Trophoblast cell (in vitro differentiated cells and primary cell): Measurements from ENCODE around the gene NELFB.

ENCODE experiments used
- DNase-seq, 2 donors: peaks; one replicate each; pipeline ENCODE4 v3.0.0-alpha.2; 2016
- H2AFZ ChIP-seq: 2 replicates; pipeline ENCODE4 v1.6.1; 2013; ENCODE audit warnings: low read length, moderate library complexity, mild to moderate bottlenecking; ENCODE audit not compliant: insufficient read depth, poor library complexity
- H2AK5ac ChIP-seq: 2 replicates; pipeline ENCODE4 v1.6.1; 2013; ENCODE audit warnings: mild to moderate bottlenecking, low read length
- H2BK120ac ChIP-seq: 2 replicates; pipeline ENCODE4 v1.6.1; 2013; ENCODE audit warnings: low read length, mild to moderate bottlenecking, moderate library complexity; ENCODE audit not compliant: insufficient read depth, poor library complexity
- H2BK12ac ChIP-seq: 2 replicates; pipeline ENCODE4 v1.6.1; 2013; ENCODE audit warnings: mild to moderate bottlenecking, low read length, moderate library complexity
- H2BK5ac ChIP-seq: 2 replicates; pipeline ENCODE4 v1.6.1; 2013; ENCODE audit warnings: low read length, low read depth, moderate library complexity, mild to moderate bottlenecking; ENCODE audit not compliant: poor library complexity
- H3K14ac ChIP-seq: 2 replicates; pipeline ENCODE4 v1.6.1; 2013; ENCODE audit warnings: mild to moderate bottlenecking, low read length
- H3K18ac ChIP-seq: 2 replicates; pipeline ENCODE4 v1.6.1; 2013; ENCODE audit warnings: mild to moderate bottlenecking, low read length
- H3K23ac ChIP-seq: 2 replicates; pipeline ENCODE4 v1.6.1; 2013; ENCODE audit warnings: low read length
- H3K27ac ChIP-seq: 2 replicates; pipeline ENCODE4 v1.5.1; 2013; ENCODE audit warnings: low read depth, mild to moderate bottlenecking, inconsistent platforms, low read length, moderate library complexity
- H3K27me3 ChIP-seq: 2 replicates; pipeline ENCODE4 v1.6.1; 2013; ENCODE audit warnings: inconsistent platforms, mild to moderate bottlenecking, low read length, moderate library complexity; ENCODE audit not compliant: insufficient read depth
- H3K36me3 ChIP-seq, 2 experiments: 1 replicate in 1 of 2; 2 replicates in 1 of 2; pipeline ENCODE4 v1.6.1; 2013; ENCODE audit warnings: low read length in 2 of 2, mild to moderate bottlenecking in 2 of 2, moderate library complexity in 1 of 2; ENCODE audit not compliant: insufficient read depth in 2 of 2, control insufficient read depth in 1 of 2
- H3K4ac ChIP-seq: 2 replicates; pipeline ENCODE4 v1.6.1; 2013; ENCODE audit warnings: low read depth, mild to moderate bottlenecking, low read length, moderate library complexity
- H3K4me1 ChIP-seq, 2 experiments: 1 replicate in 1 of 2; 2 replicates in 1 of 2; pipeline ENCODE4 v1.6.1; 2013; ENCODE audit warnings: low read length in 2 of 2, mild to moderate bottlenecking in 2 of 2, moderate library complexity in 1 of 2; ENCODE audit not compliant: insufficient read depth in 2 of 2, control insufficient read depth in 1 of 2
- H3K4me2 ChIP-seq: 2 replicates; pipeline ENCODE4 v1.6.1; 2013; ENCODE audit warnings: inconsistent platforms, mild to moderate bottlenecking, low read length, moderate library complexity
- H3K4me3 ChIP-seq: 2 replicates; pipeline ENCODE4 v1.5.1; 2013; ENCODE audit warnings: mild to moderate bottlenecking, low read depth, low read length, inconsistent platforms
- H3K79me1 ChIP-seq: one replicate; pipeline ENCODE4 v1.6.1; 2013; ENCODE audit warnings: low read length
- H3K79me2 ChIP-seq: 2 replicates; pipeline ENCODE4 v1.6.1; 2013; ENCODE audit warnings: low read length, mild to moderate bottlenecking; ENCODE audit not compliant: control insufficient read depth, insufficient read depth, poor library complexity
- H3K9ac ChIP-seq: 2 replicates; pipeline ENCODE4 v1.6.1; 2013; ENCODE audit warnings: mild to moderate bottlenecking, low read length
- H3K9me3 ChIP-seq: 2 replicates; pipeline ENCODE4 v1.6.1; 2013; ENCODE audit warnings: low read depth, mild to moderate bottlenecking, control low read depth, inconsistent platforms, low read length; ENCODE audit not compliant: insufficient read depth
- H4K12ac ChIP-seq: 2 replicates; pipeline ENCODE4 v1.6.1; 2013; ENCODE audit warnings: low read depth, mild to moderate bottlenecking, low read length, moderate library complexity
- H4K8ac ChIP-seq: 2 replicates; pipeline ENCODE4 v1.6.1; 2013; ENCODE audit warnings: low read depth, mild to moderate bottlenecking, low read length, moderate library complexity
- H4K91ac ChIP-seq: one replicate; pipeline ENCODE4 v1.6.1; 2013; ENCODE audit warnings: low read depth, mild to moderate bottlenecking, low read length, moderate library complexity
- WGBS: extraction: QIAGEN DNeasy Blood & Tissue Kit; methylation state at CpG from one replicate; pipeline ENCODE4 v1.1.7; 2013; ENCODE audit warnings: missing lambda C conversion rate; ENCODE audit not compliant: insufficient read length, insufficient coverage; ENCODE audit errors: extremely low coverage; 5-methylcytosine and 5-hydroxymethylcytosine counted together

Gene NELFB

GRCh38 chr9:137310189-137311052 is 55.3 kb downstream of the NELFB start:
- H2BK12ac ChIP-seq = no peak overlapping the region
- no peaks in the 10 kb centered on the region for H3K36me3 ChIP-seq
- no peak overlapping the region for H3K4me3 ChIP-seq
- no peak overlapping the region for H3K27ac ChIP-seq
- H3K9me3 ChIP-seq = no peaks in the 10 kb centered on the region
- H2BK5ac ChIP-seq = no peak overlapping the region
- H3K18ac ChIP-seq = no peak overlapping the region
- H3K14ac ChIP-seq = no peak overlapping the region
- no peak overlapping the region for H4K8ac ChIP-seq
- H3K23ac ChIP-seq = no peak overlapping the region
- no peak overlapping the region for H2BK120ac ChIP-seq
- no peaks in the 10 kb centered on the region for H3K79me2 ChIP-seq
- H4K12ac ChIP-seq = no peak overlapping the region
- H3K27me3 ChIP-seq = no peaks in the 10 kb centered on the region
- no peak overlapping the region for H2AK5ac ChIP-seq
- H3K4me2 ChIP-seq = no peak overlapping the region
- DNase-seq = peak; percentile 58 to 67
- H3K79me1 ChIP-seq = no peaks in the 10 kb centered on the region
- H3K4ac ChIP-seq = no peak overlapping the region
- no peak overlapping the region for H2AFZ ChIP-seq
- H3K4me1 ChIP-seq = peaks cover 0 to 12% of the 10 kb centered on the region in 2 experiments
- no CpG with 5 or more reads among the region's 20 CpGs for WGBS
- H4K91ac ChIP-seq = no peak overlapping the region
- no peak overlapping the region for H3K9ac ChIP-seq

- peak; percentile 59 to 63 for DNase-seq
- Histone ChIP-seq H2AFZ (no peak overlapping the region), H3K79me1 (peaks cover 2% of the 10 kb centered on the region), H3K9me3 (no peaks in the 10 kb centered on the region), H3K4me1 (peaks cover 3 to 6% of the 10 kb centered on the region in 2 experiments), H2BK12ac (no peak overlapping the region), H3K36me3 (no peaks in the 10 kb centered on the region), H3K27me3 (no peaks in the 10 kb centered on the region), H3K9ac (no peak overlapping the region), H3K4me3 (no peak overlapping the region), H3K79me2 (no peaks in the 10 kb centered on the region), H3K23ac (no peak overlapping the region), H3K27ac (no peak overlapping the region), H3K4me2 (no peak overlapping the region), H2AK5ac (no peak overlapping the region), H3K18ac (no peak overlapping the region), H4K91ac (no peak overlapping the region), H2BK5ac (no peak overlapping the region), H4K12ac (no peak overlapping the region), H2BK120ac (no peak overlapping the region), H4K8ac (no peak overlapping the region), H3K14ac (no peak overlapping the region), H3K4ac (no peak overlapping the region)
- no CpG with 5 or more reads among the region's 27 CpGs for WGBS
These were observed 56.3 kb downstream of the NELFB start for GRCh38 chr9:137311171-137311985.

DNA sequence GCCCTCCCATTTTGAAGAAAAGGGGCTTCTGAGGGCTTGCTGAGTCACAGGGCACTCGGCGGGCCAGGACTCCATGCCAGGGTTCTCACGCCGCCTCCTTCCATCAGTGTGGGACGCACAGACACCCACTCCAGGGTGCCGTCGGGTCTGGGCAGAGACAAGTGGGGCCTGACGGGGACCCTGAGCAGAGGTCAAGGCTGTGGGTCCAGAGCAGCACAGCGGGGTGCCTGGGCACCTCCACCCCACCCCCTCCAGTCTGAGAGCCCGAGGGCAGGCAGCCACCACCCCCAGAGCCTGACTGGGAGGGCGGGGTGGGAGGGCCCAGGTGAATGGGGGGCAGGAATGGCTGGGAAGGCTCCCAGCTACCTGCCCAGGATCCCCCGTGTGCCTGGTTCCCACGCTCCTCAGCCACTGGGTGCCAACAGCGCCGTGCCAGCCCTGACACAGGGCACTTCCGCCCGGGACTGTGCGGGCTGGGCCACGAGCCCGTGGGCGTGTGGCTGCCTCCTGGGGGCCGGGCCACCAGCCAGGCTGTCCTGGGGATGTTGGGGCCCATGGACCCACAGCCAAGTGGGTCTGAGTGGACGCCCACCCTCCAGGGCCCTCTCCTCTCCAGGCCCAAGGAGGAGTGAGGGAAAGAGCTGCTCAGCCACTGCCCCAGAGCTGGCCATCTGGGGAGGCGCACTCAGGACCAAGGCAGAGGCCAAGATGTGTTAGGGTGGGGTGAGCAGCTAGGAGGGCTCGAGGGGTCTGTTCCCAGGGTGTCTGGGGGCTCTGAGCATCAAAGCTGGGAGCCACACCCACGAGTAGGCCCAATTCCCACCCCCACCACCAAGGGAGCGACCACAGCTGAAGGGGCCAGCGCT is 57.1 kb downstream of the NELFB start:
- H3K27ac ChIP-seq = no peak overlapping the region
- H3K36me3 ChIP-seq = no peaks in the 10 kb centered on the region
- no peaks in the 10 kb centered on the region for H3K79me2 ChIP-seq
- H3K27me3 ChIP-seq = no peaks in the 10 kb centered on the region
- H3K9me3 ChIP-seq = no peaks in the 10 kb centered on the region
- H3K18ac ChIP-seq = no peak overlapping the region
- H2BK120ac ChIP-seq = no peak overlapping the region
- H3K4me2 ChIP-seq = no peak overlapping the region
- H2AK5ac ChIP-seq = no peak overlapping the region
- no peak overlapping the region for H3K9ac ChIP-seq
- DNase-seq = no peak
- H2BK12ac ChIP-seq = no peak overlapping the region
- no peak overlapping the region for H3K4me3 ChIP-seq
- H3K14ac ChIP-seq = no peak overlapping the region
- no CpG with 5 or more reads among the region's 28 CpGs for WGBS
- no peak overlapping the region for H4K8ac ChIP-seq
- no peak overlapping the region for H2BK5ac ChIP-seq
- peaks cover 4% of the 10 kb centered on the region for H3K79me1 ChIP-seq
- no peak overlapping the region for H3K23ac ChIP-seq
- H4K12ac ChIP-seq = no peak overlapping the region
- no peak overlapping the region for H2AFZ ChIP-seq
- H4K91ac ChIP-seq = no peak overlapping the region
- H3K4ac ChIP-seq = no peak overlapping the region
- H3K4me1 ChIP-seq = peaks cover 5 to 6% of the 10 kb centered on the region in 2 experiments

- Histone ChIP-seq H3K27me3 (no peaks in the 10 kb centered on the region), H2AK5ac (no peak overlapping the region), H3K9ac (no peak overlapping the region), H4K12ac (no peak overlapping the region), H3K4me2 (no peak overlapping the region), H3K4me1 (peaks cover 5 to 6% of the 10 kb centered on the region in 2 experiments), H3K36me3 (no peaks in the 10 kb centered on the region), H3K79me2 (no peaks in the 10 kb centered on the region), H2BK120ac (no peak overlapping the region), H3K9me3 (no peaks in the 10 kb centered on the region), H2AFZ (no peak overlapping the region), H3K27ac (no peak overlapping the region), H2BK12ac (no peak overlapping the region), H3K18ac (no peak overlapping the region), H4K8ac (no peak overlapping the region), H3K14ac (no peak overlapping the region), H2BK5ac (no peak overlapping the region), H3K23ac (no peak overlapping the region), H3K4ac (no peak overlapping the region), H3K79me1 (peaks cover 4% of the 10 kb centered on the region), H3K4me3 (no peak overlapping the region), H4K91ac (no peak overlapping the region)
- WGBS = no CpG with 5 or more reads among the region's 6 CpGs
- DNase-seq = no peak
These were observed 57.8 kb downstream of the NELFB start for GRCh38 chr9:137312852-137313325.
